Body of pancreas (tissue), 4 donors: ENCODE results near the gene FNTB.

Source experiments
- CTCF ChIP-seq, 7 experiments: fragments of 450-650 bp in 4 of 7; fragments of 200-600 bp in 3 of 7; sonication (generic) in 3 of 7; IDR thresholded peaks; one replicate each; pipeline ENCODE4 v1.5.1; 2016 to 2019; ENCODE audit warnings: antibody characterized with exemption in 7 of 7
- POLR2A ChIP-seq, 3 donors: fragments of 450-650 bp; IDR thresholded peaks; one replicate each; pipeline ENCODE4 v1.6.1; 2016; ENCODE audit warnings: antibody characterized with exemption in 3 of 3, mild to moderate bottlenecking in 2 of 3

- no peak for TF ChIP-seq CTCF (IDR thresholded peaks at IDR 0.05)
- TF ChIP-seq POLR2A (IDR thresholded peaks at IDR 0.05) = no peak
These were observed 35.4 kb upstream of the FNTB start for GRCh38 chr14:64951291-64951690.
